Measurements from ENCODE around the gene DNAJC11.
"Not testable (repeated sequence)": the region's sequence is repeated elsewhere in the genome, so short reads cannot be mapped to it uniquely, and the experiment has no call there.

DNAJC11 gene

DNA sequence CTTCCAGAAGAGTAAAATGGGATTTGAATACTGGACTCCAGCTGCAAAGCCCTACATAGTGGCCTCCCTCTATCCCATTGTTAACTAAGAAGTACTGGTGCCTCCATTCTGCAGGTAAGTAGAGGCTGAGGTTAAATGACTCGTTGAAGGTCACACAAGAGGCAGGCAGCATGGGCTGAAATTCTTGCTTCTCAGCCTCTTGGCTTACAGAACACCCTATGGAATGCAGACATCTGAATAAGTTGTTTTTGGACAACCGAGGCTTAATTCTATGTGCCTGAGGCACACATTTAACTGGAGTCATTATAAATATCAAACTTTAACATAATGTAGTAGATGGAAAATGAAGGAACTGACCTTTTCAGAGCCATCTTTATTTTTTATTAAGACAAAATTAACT, 5.7 kb downstream of the DNAJC11 start:
- DNase-seq (ENCODE audit: low read depth): no peak

DNA sequence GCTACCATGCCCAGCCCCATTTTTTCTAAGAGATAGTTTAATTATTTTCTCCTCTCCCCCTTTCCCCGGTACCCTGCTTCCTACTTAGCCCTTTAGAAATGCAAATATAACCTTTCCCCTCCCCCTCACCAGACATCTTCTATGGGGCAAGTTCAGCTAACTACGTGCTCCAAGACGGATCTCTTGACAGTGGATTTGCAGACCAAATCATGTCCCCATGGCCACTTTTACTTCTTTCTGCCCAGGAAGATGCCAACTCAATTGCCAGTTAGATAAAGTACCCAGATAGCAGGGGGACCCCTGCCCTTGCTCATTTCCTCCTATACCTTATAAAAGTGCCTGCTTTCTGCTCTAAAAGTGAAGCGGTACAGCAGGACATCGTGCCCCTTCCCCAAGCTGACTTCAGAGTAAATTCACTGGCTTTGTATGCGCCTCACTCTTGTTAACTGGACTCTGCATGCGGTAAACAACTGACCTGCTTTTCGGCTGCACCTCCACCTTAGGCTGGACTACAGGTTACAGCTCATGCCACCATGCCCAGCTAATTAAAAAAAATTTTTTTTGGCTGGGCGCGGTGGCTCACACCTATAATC, 7.4 kb downstream of the DNAJC11 start:
- no peak for DNase-seq (ENCODE audit: low read depth)

DNA sequence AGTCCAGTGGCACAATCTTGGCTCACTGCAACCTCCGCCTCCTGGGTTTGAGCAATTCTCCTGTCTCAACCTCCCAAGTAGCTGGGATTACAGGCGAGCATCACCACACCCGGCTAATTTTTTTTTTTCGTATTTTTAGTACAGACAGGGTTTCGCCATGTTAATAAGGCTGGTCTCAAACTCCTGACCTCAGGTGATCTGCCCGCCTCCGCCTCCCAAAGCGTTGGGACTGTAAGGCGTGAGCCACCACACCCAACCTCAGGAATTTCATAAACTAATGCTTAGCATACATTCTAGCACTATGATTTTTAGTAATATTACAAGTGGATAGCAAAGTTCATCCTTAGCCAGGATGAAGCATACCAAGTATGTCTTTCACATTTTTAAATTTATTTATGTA, 8.7 kb downstream of the DNAJC11 start:
- DNase-seq (ENCODE audit: low read depth): no peak

DNA sequence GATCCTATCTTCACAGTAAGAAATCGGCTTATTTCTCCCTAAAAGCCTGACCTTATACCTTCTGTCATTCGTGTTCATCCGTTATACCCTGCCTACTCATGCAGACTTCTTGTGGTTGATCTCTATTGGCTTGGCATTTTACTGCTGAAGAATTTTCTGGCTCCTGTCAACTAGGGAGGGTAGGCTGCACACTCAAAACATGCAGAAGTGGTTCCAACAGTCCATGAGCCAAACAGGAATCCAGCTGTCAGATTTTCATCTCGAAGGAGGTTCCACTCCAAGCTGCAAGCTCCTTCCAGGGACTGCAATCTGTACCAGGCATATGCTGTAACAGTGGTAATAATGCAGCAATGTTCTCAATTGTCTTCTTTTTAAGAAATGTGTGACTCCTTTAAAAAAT, 10.1 kb downstream of the DNAJC11 start:
- no peak for DNase-seq (ENCODE audit: low read depth)

DNA sequence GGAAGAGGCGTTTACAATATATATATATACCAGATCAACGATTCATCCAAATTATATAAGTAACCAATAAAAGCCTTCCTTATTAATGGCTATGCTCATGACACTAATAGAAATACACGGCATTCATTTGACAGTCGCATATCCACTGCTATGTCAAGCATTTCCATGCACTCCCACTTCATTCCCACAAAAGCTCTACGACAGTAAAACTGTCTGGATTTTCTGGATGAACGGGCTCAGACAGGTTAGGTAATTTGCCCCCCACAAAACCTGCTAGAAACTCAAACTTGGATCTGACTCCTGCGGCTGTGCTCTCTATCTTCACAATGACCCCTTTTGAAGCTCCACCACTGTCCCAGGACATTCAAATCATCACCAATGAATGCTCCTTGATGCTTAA, 11.4 kb downstream of the DNAJC11 start:
- no peak for DNase-seq (ENCODE audit: low read depth)

DNA sequence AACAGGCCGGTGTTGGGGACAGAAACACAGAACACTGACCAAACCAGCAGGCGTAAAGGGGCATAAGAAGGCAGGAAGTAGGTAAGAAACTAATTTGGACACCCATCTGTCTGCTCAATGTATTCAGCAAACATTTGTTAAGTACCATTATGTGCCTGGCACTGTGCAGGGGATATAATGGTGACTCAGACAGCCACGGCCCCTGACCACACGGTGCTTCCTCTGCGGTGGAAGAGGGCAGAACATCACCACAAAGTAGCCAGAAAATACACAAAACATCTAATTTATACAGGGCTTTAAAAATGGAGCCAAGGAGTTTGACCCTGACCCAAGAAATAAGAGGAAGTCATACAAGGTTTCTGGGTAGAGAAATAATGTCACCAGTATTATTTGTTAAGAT, 12.9 kb downstream of the DNAJC11 start:
- DNase-seq (ENCODE audit: low read depth): no peak

DNA sequence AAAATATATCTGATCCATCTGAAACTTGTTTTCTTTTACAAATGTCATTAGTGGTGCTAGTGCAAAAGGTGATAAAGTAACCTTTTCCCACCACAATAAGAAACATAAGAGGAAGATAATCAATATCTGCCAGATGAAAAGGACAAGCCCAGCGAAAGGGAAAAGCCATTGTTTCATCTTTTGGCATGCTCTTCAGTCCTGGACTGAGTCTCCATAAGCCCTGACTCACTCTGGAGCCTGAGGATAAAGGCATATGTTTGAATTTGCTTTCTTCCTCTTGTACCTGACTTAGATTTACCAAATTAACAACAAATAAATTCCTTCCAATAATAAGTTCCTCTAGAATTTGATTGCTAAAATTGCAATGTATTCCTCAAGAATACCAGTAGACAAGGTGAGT, 13.6 kb downstream of the DNAJC11 start:
- DNase-seq (ENCODE audit: low read depth): no peak

DNA sequence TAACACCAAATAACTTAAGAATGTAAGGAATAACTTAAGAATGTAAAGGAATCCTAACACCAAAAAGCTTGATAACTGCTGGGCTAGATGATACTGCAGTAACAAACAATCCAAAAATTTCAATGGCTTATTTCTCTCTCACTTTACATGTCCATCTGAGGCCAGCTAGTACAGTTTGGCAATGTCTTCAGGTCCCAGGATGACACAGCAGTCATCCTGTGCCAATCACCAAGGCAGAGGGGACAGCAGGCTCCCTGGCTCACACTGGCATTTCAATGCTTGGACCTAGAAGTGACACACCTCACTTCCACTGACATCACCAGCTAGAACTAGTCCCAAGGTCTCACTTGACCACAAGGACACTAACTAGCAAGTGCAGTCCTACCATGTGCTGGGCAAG, 15.3 kb downstream of the DNAJC11 start:
- no peak for DNase-seq (ENCODE audit: low read depth)

DNA sequence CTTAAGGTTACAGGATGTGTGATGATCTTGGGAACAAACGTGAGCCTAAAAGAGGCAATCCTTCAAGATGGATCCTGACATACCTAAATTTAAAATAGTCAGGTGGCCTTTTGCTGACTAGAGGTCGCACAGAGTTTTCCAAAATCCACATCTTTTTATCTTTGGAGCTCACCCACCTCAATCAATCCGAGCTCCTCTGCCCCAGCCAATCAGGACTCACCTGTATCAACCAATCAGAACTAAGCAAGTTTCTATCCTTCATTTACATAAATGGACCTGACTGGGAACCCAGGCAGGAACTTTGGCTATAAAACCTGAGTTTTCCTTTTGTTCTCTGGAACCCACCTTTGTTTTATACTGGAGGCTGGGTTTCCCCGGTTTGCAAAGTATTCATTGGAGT, 16.2 kb downstream of the DNAJC11 start:
- DNase-seq (ENCODE audit: low read depth): no peak

DNA sequence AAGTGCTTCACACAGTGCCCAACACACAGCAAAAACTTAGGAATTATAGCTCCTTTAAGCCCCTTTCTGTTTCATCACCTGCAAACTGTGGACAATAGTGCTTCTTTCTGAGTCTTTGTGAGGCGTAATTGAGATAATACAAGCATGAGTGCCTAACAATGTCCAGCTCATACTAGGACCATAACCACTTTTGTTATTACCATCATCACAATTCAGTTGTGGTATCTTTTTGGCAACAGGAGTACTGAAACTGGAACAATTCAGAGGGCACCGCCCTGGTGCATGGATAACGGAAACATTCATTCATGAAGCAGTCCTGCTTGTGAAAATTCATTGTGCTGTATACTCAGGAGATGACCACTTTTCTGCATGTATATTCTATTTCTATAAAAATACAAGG, 18.2 kb downstream of the DNAJC11 start:
- no peak for DNase-seq (ENCODE audit: low read depth)

DNA sequence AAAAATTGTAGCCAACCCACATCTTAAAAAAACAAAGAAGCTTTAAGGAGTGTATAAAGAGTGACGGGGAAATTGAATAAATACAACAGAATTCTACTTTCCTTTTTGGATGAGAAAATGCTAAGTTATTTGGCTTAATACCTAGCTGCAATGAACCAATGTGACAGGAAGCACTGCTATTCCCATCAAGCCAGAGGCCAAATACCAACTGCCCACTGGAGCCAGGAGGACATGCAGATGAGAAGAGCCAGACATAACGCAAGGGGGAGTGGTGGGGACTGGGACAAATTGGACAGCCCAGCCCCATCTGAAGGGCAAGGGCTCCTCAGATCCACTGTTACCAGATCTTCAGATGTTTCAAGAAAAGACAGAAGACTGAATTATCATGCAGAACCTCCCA, 25.7 kb downstream of the DNAJC11 start:
- no peak for DNase-seq (ENCODE audit: low read depth)

DNA sequence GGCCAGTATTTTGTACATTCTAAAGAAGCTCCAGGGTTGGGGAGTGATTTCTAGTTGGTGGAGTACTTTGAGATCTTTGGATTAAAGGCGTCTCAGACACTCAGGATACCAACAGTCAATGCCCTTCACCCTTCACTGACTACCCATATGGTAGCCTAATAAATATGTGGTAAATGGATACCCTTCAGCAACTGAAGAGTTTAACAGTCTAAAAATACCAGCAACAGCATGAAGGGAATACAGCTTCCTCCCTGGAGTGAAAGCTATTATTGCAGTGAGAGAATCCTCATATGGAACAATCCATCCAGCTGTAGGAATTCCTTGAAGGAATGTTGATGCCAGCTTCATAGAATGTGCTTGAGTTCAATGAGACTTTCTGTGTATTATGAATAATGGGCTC, 26.8 kb downstream of the DNAJC11 start:
- no peak for DNase-seq (ENCODE audit: low read depth)

DNA sequence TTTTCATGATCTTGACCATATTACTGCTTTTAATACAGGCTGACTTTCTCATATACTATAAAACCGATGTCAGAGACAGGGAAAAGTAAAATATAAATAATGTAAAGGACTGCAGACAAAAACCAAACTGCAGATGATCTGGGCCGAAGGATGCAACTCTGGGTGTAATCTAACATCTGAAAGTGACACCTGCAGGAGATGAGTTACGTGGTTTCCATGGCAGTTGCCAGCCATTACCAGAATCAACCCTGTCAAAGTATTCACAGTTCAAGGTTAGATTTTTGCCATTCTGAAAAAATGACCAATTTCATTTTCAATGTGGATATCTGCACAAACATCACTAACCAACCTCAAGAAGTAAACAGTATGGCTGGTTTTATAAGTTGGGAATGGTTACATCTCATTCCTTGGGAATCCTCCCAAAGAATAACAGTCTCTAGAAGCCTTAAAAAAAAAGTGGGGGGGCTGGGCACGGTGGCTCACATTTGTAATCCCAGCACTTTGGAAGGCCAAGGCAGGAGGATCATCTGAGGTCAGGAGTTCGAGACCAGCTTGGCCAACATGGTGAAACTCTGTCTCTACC, 27.7 kb downstream of the DNAJC11 start:
- DNase-seq (ENCODE audit: low read depth): no peak

DNA sequence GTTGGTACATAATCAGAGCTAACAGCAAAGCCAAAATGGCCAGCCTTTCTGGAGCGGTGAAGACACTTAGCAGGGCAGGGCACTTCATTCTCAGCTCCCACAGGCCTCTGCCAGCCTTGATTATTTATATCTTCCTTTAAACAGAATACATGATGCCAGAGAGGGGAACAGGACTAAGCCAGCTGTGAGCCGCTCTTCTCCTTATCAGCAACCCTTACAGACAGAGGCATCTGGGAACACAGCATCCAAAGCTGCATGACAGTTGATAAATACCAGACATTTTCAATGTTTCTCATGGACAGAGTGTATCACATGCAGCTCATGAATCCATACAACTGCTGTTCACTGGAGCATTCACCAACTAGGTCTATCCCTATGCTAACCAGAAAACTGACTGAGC, 29.1 kb downstream of the DNAJC11 start:
- DNase-seq (ENCODE audit: low read depth): no peak

DNA sequence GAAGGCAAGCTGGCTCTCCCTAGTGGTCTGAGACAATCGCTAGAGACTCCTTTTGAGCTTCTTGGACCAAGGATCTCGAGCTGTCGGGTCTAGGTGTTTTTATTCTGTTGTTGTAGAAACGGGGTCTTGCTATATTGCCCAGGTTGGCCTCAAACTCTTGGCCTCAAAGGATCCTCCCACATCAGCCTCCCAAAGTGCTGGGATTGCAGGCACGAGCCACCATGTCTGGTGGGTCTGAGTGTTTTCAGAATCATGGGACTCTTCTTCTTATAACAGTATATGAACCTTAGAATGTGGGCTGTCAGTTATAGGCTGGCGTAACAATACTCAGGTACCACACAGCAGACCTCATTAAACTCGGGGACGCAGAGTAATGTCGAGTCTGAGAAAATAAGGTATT, 33.1 kb downstream of the DNAJC11 start:
- DNase-seq (ENCODE audit: low read depth): no peak

DNA sequence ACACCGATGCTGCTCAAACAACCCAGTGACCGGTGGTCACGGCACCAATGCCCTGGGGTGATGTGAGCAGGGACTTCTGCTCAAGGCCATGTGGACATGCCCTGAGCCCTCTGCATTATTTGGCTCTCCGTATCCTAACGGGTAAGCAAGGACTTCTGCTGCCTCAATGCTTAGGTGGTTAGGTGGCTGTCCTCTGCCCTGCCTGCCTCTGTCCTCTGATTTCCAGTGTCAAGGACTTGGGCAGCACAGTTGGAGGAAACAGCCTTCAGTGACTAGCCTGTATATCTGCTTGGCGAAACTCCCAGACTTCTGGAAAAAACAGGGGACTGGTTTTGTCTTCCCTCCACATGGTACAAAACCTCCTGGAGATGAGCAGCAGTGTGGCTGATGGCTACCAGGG, 34.5 kb downstream of the DNAJC11 start:
- DNase-seq (ENCODE audit: low read depth): no peak

DNA sequence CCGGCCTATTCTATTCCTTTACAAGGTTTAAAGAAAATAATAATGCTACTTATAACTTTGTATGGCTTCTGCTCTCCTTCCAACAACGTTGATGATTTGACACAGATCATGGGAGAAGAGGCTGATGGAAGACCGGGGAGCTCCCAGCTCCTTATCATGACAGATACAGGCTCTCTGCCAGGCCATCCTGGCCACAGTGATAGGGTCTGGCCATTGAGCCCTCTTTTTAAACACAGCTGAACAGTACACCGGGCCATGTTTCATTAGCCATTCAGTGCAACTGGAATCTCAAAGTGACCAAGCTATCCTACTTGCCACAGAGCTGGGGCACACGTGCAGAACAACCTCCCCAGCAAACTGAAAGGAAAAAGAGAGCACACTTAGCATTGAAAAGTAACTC, 34.9 kb downstream of the DNAJC11 start:
- no peak for DNase-seq (ENCODE audit: low read depth)

DNA sequence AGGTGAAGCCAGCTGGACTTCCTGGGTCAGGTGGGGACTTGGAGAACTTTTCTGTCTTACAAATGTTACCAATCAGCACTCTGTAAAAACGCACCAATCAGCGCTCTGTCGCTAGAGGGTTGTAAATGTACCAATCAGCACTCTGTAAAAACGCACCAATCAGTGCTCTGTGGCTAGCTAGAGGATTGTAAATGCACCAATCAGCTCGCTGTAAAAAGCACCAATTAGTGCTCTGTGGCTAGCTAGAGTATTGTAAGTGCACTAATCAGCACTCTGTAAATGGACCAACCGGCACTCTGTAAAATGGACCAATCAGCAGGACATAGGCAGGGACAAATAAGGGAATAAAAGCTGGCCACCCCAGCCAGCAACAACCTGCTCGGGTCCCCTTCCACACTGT, 39.1 kb downstream of the DNAJC11 start:
- DNase-seq (ENCODE audit: low read depth): not testable (repeated sequence)

DNA sequence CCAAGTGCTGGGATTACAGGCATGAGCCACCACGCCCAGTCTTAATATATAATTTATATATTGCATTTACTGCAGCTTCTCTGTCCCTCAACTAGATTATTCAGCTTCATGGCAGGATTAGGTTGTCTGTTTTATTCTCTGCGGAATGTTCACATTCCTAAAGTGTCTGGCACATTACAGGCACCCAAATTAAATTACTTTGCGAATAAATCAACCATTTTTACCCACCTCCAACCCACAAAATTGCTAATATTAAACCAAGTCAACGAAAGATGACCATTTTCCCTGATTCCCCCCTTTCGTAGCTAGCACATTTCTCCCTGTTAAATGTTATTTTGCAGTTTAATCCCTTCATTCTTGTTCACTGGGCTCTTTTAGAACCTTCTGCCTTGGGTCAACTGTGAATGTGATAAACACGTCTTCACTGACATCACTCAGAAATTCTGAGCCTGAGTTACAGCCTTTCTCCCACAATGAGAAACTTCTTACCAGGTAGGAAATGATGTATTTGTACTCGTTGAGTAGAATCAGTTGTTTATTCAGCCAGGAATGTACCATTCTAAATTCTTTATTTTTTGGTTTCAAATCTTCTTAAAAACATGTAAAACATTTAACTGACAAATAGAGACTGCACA, 41.1 kb downstream of the DNAJC11 start:
- no peak for DNase-seq (ENCODE audit: low read depth)

DNA sequence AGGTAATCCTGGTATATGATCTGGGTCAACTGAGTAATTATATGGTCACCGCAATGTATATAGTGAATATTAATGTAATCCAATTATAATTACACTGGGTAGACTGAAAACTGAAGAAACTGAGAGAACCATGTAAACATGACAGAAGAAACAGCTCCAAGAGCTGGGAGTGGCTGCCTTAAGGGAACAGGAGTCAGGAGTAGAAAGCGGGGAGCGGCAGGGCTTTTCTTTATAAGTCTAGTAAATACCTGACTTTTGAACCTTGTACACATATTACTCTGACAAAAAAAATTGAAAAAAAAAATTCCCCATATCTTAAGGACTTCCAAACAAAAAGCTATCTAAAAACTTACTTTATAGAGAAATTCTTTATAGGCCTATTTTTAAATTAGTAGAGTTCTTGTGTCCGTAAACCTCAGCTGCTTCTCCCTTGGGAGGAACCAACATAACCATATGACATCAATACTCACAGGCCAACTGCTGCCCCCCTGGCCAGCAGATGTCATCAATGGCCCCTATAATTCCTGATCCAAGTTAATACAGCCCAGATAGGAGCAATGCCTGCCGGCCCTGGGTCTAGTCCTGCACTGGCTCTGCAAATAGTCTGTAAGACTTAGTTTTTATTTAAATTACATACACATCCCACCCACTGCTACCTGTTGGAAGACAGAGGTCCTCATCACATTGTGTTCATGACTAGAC, 43.1 kb downstream of the DNAJC11 start:
- DNase-seq (ENCODE audit: low read depth): no peak

DNA sequence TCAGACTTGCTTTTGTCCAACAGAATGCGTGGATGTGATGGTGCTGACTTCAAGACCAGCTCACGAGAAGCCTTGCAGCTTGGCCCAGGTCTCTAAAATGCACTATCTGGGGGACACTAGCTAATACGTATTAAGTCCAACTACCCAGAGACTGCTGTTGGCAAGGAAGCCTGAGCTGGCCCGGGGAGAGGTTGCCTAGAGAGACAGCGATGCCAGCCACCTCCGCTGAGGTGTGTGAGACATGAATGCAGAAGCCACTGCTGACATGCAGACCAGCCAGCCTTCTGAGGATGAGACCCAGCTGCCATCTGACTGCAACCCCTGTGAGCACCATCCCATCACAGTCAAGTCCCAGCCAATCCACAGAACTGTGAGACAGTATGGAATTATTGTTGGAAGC, 44.5 kb downstream of the DNAJC11 start:
- DNase-seq (ENCODE audit: low read depth): no peak

DNA sequence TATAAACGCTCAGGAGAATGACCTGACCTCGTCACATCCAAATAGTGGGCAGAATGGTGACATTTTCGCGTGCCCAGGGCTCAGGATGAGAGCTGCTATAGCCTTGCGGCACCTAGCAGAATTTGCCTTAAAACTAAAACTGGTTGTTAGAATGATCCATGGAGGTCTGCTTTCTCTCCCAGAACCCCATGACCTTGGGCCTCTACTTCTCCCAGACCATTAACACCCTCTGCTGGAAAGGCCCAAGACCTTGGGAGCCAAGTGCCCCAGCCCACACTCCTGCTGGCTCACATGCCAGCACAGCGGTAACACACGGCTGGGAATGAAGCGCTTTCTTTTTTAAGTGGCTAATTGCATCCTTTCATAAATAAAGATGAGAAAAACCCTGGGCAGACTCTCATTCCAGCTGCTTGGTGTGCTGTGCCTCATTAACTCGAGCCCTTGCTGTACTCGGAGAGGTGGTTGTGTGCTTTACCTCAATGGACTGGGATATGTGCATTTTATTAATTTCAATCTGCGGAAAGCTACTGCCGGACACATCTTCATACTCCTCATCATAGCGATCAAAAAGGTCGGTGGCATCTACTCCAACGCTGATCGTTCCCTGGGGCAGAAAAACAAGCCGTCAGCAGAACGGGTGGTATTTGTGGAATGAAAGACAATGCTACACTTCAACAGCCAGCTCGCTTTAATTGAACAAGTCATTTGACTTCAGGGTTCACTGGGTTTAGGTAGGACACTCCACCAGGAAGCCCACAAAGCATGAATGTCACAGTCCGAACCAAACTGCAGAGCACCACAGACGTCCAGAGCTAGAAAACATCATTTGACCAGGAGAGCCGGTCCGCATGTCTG, 48.0 kb downstream of the DNAJC11 start:
- no peak for DNase-seq (ENCODE audit: low read depth)

DNA sequence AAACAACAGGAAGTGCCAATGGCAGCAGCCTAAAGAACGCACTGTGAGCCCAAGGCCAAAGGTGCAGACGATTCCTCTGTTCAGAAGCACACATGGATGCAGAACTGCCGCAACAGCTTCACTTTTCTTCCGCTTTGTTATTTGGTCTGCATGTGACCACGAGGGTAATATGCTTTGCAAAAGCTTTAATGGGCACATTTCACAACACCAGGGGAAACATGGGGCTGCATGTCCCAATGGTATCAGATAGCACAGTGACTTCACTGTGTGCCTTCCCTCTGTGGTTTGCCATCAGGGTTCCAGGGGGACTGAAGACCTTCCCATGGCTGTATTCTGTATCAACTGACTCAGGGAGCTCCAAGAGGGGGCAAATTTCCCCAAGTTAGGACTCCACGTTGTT, 48.6 kb downstream of the DNAJC11 start:
- DNase-seq (ENCODE audit: low read depth): no peak
